Measurements from ENCODE around the gene ZNF317.

ZNF317 gene

GRCh38 chr19:9126900-9127405 lies 13.2 kb upstream of the ZNF317 start, which contains the start of gene OR7G3:
Gene OR7G3 (minus strand): TSS chr19:9126950. CDS start chr19:9126950, 0 bp downstream.
- Histone ChIP-seq H3K36me3 (ENCODE audit: control insufficient read depth, insufficient read depth, low read length) (no peaks in the 10 kb centered on the region), H3K27me3 (replicated peaks; ENCODE audit: control insufficient read depth, insufficient read depth, low read length) (no peaks in the 10 kb centered on the region), H3K4me3 (replicated peaks; ENCODE audit: low read depth, low read length) (no peak within 1 kb of the TSS)
- DNase-seq (ENCODE audit: extremely low read depth, insufficient read length), result no peak
- TF ChIP-seq CTCF (IDR thresholded peaks at IDR 0.05; ENCODE audit: insufficient read depth, low read length, poor library complexity, severe bottlenecking), result no peak

- Histone ChIP-seq H3K4me3 (replicated peaks; ENCODE audit: low read depth, low read length) (no peak overlapping the region), H3K36me3 (ENCODE audit: control insufficient read depth, insufficient read depth, low read length) (no peaks in the 10 kb centered on the region), H3K27me3 (replicated peaks; ENCODE audit: control insufficient read depth, insufficient read depth, low read length) (no peaks in the 10 kb centered on the region)
- TF ChIP-seq CTCF (IDR thresholded peaks at IDR 0.05; ENCODE audit: insufficient read depth, low read length, poor library complexity, severe bottlenecking), result no peak
- DNase-seq (ENCODE audit: extremely low read depth, insufficient read length), result no peak
These were observed 12.0 kb upstream of the ZNF317 start for GRCh38 chr19:9128171-9128570.

- peak; percentile 30 for DNase-seq (ENCODE audit: extremely low read depth, insufficient read length)
- TF ChIP-seq CTCF (IDR thresholded peaks at IDR 0.05; ENCODE audit: insufficient read depth, low read length, poor library complexity, severe bottlenecking), result no peak
- Histone ChIP-seq H3K36me3 (ENCODE audit: control insufficient read depth, insufficient read depth, low read length) (no peaks in the 10 kb centered on the region), H3K27me3 (replicated peaks; ENCODE audit: control insufficient read depth, insufficient read depth, low read length) (no peaks in the 10 kb centered on the region), H3K4me3 (replicated peaks; ENCODE audit: low read depth, low read length) (no peak overlapping the region)
These were observed 9.2 kb upstream of the ZNF317 start for GRCh38 chr19:9130965-9131364.

- no peaks in the 10 kb centered on the region for H3K27me3 ChIP-seq (replicated peaks; ENCODE audit: control insufficient read depth, insufficient read depth, low read length)
- H3K4me3 ChIP-seq (replicated peaks; ENCODE audit: low read depth, low read length), result no peak overlapping the region
- TF ChIP-seq CTCF (IDR thresholded peaks at IDR 0.05; ENCODE audit: insufficient read depth, low read length, poor library complexity, severe bottlenecking), result no peak
- no peaks in the 10 kb centered on the region for H3K36me3 ChIP-seq (ENCODE audit: control insufficient read depth, insufficient read depth, low read length)
- no peak for DNase-seq (ENCODE audit: extremely low read depth, insufficient read length)
These were observed 7.8 kb upstream of the ZNF317 start for GRCh38 chr19:9132422-9132821.

- no peak for DNase-seq (ENCODE audit: extremely low read depth, insufficient read length)
- Histone ChIP-seq H3K27me3 (replicated peaks; ENCODE audit: control insufficient read depth, insufficient read depth, low read length) (no peaks in the 10 kb centered on the region), H3K36me3 (ENCODE audit: control insufficient read depth, insufficient read depth, low read length) (no peaks in the 10 kb centered on the region), H3K4me3 (replicated peaks; ENCODE audit: low read depth, low read length) (peak overlapping the region; percentile 99)
- no peak for TF ChIP-seq CTCF (IDR thresholded peaks at IDR 0.05; ENCODE audit: insufficient read depth, low read length, poor library complexity, severe bottlenecking)
These were observed 513 bp upstream of the ZNF317 start for GRCh38 chr19:9139609-9140158.

GRCh38 chr19:9144920-9145319 lies 4.7 kb downstream of the ZNF317 start:
- no peak for DNase-seq (ENCODE audit: extremely low read depth, insufficient read length)
- no peaks in the 10 kb centered on the region for H3K27me3 ChIP-seq (replicated peaks; ENCODE audit: control insufficient read depth, insufficient read depth, low read length)
- H3K4me3 ChIP-seq (replicated peaks; ENCODE audit: low read depth, low read length), result no peak overlapping the region
- peaks cover 8% of the 10 kb centered on the region for H3K36me3 ChIP-seq (ENCODE audit: control insufficient read depth, insufficient read depth, low read length)
- no peak for TF ChIP-seq CTCF (IDR thresholded peaks at IDR 0.05; ENCODE audit: insufficient read depth, low read length, poor library complexity, severe bottlenecking)

Measured in GM06990 (cell line).